SH-SY5Y (cell line): ENCODE data around the gene OR51B2.

Source experiments
- GATA2 ChIP-seq: IDR thresholded peaks from 2 replicates; pipeline ENCODE4 v1.6.1; 2011; ENCODE audit warnings: mild to moderate bottlenecking, low read depth, low read length
- GATA3 ChIP-seq: IDR thresholded peaks from 2 replicates; pipeline ENCODE4 v1.6.1; 2011; ENCODE audit warnings: low read depth, mild to moderate bottlenecking, low read length, moderate library complexity

- TF ChIP-seq GATA3 (no peak), GATA2 (no peak)
These were observed 42.8 kb upstream of the OR51B2 start for GRCh38 chr11:5366856-5367255.
